A673 (cell line): ENCODE results near the gene FICD.

ENCODE experiments used
- EZH2 ChIP-seq: fragments of 200-600 bp; sonication (generic); IDR thresholded peaks from 2 replicates; pipeline ENCODE4 v1.6.1; 2017; ENCODE audit warnings: borderline replicate concordance, low read depth, mild to moderate bottlenecking, mixed read lengths, antibody characterized with exemption, low read length; ENCODE audit not compliant: poor library complexity, severe bottlenecking
- TF ChIP-seq, protein P1 (sequence below): fragments of 300-800, 200-600 bp; sonication (generic); conservative IDR thresholded peaks from 2 replicates; pipeline ENCODE4 v1.5.1; 2017; ENCODE audit warnings: low read depth, mild to moderate bottlenecking, antibody characterized with exemption, low read length, moderate library complexity, mixed read lengths

DNA sequence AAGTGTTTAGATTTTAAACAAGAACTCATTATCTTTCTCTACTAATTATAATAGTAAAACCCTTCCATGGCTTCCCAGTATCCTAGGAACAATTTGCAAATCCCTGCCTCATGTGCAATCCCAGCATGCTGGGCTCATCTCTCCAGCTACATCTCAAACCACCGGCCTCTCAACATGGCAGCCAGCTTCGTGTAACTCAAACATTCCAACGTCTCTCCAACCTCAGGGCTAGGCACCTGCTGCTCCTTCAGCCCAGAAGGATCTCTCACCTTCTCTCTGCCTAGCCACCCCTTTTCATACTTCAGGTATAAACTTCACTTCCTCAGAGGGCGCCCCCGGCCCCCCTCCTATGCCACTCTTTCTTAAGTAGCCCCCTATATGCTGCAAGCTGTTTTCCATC is 38.7 kb downstream of the FICD start:
- TF ChIP-seq EZH2, result no peak
- TF ChIP-seq, protein P1, sequence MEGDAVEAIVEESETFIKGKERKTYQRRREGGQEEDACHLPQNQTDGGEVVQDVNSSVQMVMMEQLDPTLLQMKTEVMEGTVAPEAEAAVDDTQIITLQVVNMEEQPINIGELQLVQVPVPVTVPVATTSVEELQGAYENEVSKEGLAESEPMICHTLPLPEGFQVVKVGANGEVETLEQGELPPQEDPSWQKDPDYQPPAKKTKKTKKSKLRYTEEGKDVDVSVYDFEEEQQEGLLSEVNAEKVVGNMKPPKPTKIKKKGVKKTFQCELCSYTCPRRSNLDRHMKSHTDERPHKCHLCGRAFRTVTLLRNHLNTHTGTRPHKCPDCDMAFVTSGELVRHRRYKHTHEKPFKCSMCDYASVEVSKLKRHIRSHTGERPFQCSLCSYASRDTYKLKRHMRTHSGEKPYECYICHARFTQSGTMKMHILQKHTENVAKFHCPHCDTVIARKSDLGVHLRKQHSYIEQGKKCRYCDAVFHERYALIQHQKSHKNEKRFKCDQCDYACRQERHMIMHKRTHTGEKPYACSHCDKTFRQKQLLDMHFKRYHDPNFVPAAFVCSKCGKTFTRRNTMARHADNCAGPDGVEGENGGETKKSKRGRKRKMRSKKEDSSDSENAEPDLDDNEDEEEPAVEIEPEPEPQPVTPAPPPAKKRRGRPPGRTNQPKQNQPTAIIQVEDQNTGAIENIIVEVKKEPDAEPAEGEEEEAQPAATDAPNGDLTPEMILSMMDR, result no peak
